ENCODE data around the gene SLC22A13. TPM values are rescaled to one million over a fixed set of nuclear protein-coding genes. Genes with fewer than 3 reads are reported as not detected.

The SLC22A13 gene
- total RNA-seq, 1 donor from 2014 or later: 0.95 TPM

Other genes with a start within 250 kb of the SLC22A13 start
- 43.9 TPM for gene PLCD1, start 236.2 kb upstream of the SLC22A13 start, total RNA-seq
- 4.7 TPM for gene DLEC1, start 226.6 kb upstream of the SLC22A13 start, total RNA-seq
- gene ACAA1, start 128.7 kb upstream of the SLC22A13 start, total RNA-seq: 135 TPM
- gene MYD88, start 127.2 kb upstream of the SLC22A13 start, total RNA-seq: 35.2 TPM
- 36.7 TPM for gene OXSR1, start 100.3 kb upstream of the SLC22A13 start, total RNA-seq
- 0.46 TPM for gene SLC22A14, start 16.5 kb downstream of the SLC22A13 start, total RNA-seq
- gene XYLB, start 81.0 kb downstream of the SLC22A13 start, total RNA-seq: 5.8 TPM
- 8.6 TPM for gene ACVR2B, start 188.1 kb downstream of the SLC22A13 start, total RNA-seq
- 11.5 TPM for gene EXOG, start 230.5 kb downstream of the SLC22A13 start, total RNA-seq